HUES48 (cell line): Measurements from ENCODE around the gene STEAP2.

ENCODE experiments used
- H3K27ac ChIP-seq: one replicate; pipeline ENCODE4 v1.7.0; 2013; ENCODE audit warnings: low read depth, low read length, inconsistent platforms
- H3K27me3 ChIP-seq: 2 replicates; pipeline ENCODE4 v1.6.1; 2013; ENCODE audit warnings: mild to moderate bottlenecking, low read length; ENCODE audit not compliant: control insufficient read depth, insufficient read depth
- H3K36me3 ChIP-seq: 2 replicates; pipeline ENCODE4 v1.6.1; 2013; ENCODE audit warnings: low read length; ENCODE audit not compliant: control insufficient read depth, insufficient read depth
- H3K4me1 ChIP-seq: 2 replicates; pipeline ENCODE4 v1.6.1; 2013; ENCODE audit warnings: mild to moderate bottlenecking, low read length; ENCODE audit not compliant: control insufficient read depth, insufficient read depth
- H3K4me3 ChIP-seq: 2 replicates; pipeline ENCODE4 v1.5.1; 2013; ENCODE audit warnings: mild to moderate bottlenecking, low read depth, low read length
- H3K9ac ChIP-seq: 2 replicates; pipeline ENCODE4 v1.6.1; 2013; ENCODE audit warnings: mild to moderate bottlenecking, low read depth, low read length, moderate library complexity
- H3K9me3 ChIP-seq: 2 replicates; pipeline ENCODE4 v1.6.1; 2013; ENCODE audit warnings: low read length; ENCODE audit not compliant: control insufficient read depth, insufficient read depth

Gene STEAP2

DNA sequence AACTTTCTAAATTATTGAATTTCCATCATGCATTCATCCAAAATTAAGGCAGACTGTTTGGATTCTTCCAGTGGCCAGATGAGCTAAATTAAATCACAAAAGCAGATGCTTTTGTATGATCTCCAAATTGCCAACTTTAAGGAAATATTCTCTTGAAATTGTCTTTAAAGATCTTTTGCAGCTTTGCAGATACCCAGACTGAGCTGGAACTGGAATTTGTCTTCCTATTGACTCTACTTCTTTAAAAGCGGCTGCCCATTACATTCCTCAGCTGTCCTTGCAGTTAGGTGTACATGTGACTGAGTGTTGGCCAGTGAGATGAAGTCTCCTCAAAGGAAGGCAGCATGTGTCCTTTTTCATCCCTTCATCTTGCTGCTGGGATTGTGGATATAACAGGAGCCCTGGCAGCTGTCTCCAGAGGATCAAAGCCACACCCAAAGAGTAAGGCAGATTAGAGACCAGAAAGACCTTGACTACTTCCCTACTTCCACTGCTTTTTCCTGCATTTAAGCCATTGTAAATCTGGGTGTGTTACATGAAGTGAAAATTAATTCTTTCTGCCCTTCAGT, 25.3 kb downstream of the STEAP2 start:
- Histone ChIP-seq H3K9ac (no peak overlapping the region), H3K4me3 (no peak overlapping the region), H3K4me1 (no peaks in the 10 kb centered on the region), H3K27me3 (no peaks in the 10 kb centered on the region), H3K36me3 (peaks cover 16% of the 10 kb centered on the region), H3K27ac (no peak overlapping the region), H3K9me3 (no peaks in the 10 kb centered on the region)

DNA sequence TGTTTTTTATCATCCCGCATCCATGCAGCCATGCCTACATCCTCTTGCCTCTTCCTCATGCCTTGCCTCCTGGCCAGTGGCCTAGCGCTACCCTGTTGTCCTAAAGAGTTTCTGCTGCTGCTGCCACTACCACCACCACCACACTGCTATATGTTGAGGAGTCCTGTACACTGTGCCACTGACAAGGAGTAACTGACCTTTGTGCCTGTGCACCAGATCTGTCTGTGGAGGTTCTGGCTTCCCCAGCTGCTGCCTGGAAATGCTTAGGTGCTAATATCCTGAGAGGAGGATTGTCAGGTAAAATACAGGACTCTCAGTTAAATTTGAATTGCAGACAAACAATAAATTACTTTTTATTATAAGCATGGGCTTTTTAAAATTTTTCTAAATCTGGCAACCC, 26.5 kb downstream of the STEAP2 start:
- Histone ChIP-seq H3K4me1 (no peaks in the 10 kb centered on the region), H3K27ac (no peak overlapping the region), H3K4me3 (no peak overlapping the region), H3K9me3 (no peaks in the 10 kb centered on the region), H3K27me3 (no peaks in the 10 kb centered on the region), H3K9ac (no peak overlapping the region), H3K36me3 (0 out of 2 replicates have a peak, but pooled peaks cover 11% of the 10 kb centered on the region)

DNA sequence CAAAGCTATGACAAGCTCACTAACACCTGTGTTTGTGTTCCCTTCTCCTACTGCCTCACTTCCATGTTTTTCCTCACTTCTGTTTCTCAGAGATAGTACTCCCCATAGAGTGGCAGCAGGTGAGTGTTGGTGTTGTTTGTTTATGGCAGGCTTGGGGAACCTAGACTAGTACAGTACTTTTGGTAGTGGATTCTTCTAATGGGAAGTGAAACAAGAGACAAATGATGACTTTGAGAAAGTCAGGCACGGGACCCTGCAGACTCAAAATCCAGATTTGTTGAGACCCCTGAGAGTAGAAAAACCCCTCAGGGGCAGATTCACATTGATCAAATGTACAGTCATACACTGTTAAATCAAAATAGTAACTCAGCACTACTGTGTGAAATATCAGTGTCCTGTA, 27.0 kb downstream of the STEAP2 start:
- no peaks in the 10 kb centered on the region for H3K9me3 ChIP-seq
- 0 out of 2 replicates have a peak, but pooled peaks cover 11% of the 10 kb centered on the region for H3K36me3 ChIP-seq
- H3K27me3 ChIP-seq, result no peaks in the 10 kb centered on the region
- no peak overlapping the region for H3K4me3 ChIP-seq
- no peak overlapping the region for H3K27ac ChIP-seq
- H3K9ac ChIP-seq, result no peak overlapping the region
- H3K4me1 ChIP-seq, result no peaks in the 10 kb centered on the region

DNA sequence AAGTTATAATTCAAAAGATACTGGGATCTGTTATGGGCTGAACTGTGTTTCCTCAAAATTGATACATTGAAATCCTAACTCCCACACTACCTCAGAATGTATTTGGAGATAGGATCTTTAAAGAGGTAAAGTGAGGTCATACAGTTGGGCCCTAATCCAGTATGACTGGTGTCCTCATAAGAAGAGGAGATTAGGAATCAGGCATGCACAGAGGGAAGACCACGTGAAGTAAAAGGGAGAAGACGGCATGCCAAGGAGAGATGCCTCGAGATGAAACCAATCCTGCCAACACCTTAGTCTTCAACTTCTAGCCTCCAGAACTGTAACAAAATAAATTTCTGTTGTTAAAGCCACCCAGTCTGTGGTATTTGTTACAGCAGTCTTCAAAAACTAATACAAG, 27.5 kb downstream of the STEAP2 start:
- Histone ChIP-seq H3K27me3 (peaks cover 3% of the 10 kb centered on the region; the same call in 1 of the 2 replicates), H3K4me3 (no peak overlapping the region), H3K9me3 (no peaks in the 10 kb centered on the region), H3K27ac (no peak overlapping the region), H3K4me1 (no peaks in the 10 kb centered on the region), H3K36me3 (0 out of 2 replicates have a peak, but pooled peaks cover 11% of the 10 kb centered on the region), H3K9ac (no peak overlapping the region)

DNA sequence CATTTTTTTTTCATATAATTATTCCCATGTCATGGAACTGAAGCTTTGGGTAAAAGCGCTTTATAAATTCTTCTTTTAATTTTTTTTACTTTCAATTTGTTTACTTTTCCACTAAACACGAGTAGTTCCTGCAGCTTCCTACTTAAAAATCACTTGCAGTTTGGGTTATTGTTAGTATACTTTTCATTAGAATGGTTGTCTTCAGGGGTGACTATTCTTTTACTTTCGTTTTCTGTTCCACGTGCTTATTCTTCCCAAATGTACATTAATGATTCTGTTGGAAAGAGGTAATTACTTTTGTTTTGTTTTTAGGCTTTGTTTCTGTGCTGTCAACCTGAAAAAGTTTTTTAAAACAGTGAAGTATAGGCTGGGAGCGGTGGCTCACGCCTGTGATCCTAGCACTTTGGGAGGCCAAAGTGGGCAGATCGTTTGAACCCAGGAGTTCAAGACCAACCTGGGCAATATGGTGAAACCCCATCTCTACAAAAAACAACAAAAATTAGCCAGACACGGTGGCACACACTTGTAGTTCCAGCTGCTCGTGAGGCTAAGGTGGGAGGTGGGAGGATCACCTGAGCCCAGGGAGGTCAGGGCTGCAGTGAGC, 28.2 kb downstream of the STEAP2 start:
- no peak overlapping the region for H3K9ac ChIP-seq

DNA sequence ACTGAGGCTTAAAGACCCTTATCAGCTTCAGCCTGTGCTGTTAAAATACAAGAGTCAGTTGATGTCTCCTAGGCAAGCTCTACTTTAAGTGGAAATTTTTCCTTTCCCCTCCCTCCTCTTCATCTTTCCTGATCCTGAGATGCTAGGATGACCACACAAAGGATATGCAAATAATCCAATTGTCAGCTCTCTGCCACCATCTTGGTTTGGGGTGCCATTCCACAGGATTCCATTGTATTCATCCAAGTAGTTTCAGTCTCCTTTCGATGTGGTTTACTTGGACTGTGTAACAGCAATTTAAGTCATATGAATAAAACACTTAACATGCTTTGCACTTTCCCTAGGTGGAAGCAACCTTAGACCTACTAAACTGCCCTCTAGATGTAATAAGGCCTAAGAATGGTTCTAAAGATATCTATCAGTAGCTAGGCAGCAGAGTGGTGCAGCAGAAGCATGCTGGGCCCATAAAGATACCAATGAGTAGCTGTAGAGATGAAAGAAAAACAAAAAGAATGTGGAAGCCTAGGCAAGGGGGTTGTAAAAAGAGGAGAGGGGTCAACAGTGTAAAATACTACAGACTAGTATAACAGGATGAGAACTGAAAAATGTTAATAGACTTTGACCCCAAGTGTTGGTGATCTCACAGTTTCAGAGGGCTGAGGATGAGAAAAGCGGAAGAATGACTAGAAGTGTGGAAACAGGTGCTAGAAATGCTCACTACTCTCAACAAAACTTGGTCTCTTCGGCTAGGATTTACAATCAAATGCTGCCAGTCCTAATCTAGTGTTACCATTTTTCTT, 31.0 kb downstream of the STEAP2 start:
- Histone ChIP-seq H3K9ac (no peak overlapping the region), H3K4me3 (no peak overlapping the region), H3K27ac (no peak overlapping the region)

More for the DNA sequence above, 28.2 kb downstream of the STEAP2 start:
- no peak overlapping the region for H3K4me3 ChIP-seq
- no peaks in the 10 kb centered on the region for H3K9me3 ChIP-seq
- no peak overlapping the region for H3K27ac ChIP-seq
- H3K36me3 ChIP-seq, result 0 out of 2 replicates have a peak, but pooled peaks cover 11% of the 10 kb centered on the region
- H3K27me3 ChIP-seq, result peaks cover 8% of the 10 kb centered on the region; the same call in 1 of the 2 replicates
- no peaks in the 10 kb centered on the region for H3K4me1 ChIP-seq

DNA sequence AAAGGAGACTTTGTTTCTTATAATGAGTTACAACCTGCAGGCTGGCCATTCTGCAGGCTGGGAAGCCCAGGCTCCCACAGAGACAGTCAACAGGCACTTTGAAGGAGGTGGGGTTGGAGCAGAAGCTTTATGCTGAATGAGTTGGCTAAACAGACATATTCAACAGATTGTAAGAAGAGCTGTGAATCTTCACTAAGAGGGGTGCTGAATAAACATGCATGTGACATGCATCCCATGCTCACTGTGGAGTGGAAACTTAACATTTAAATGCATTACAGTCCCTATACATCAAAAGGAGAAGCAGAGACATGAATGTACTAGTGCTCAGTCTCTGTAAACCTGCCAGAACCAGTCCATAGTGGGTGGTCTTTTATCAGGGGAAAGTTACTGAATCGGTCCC, 32.0 kb downstream of the STEAP2 start:
- Histone ChIP-seq H3K9me3 (no peaks in the 10 kb centered on the region), H3K9ac (no peak overlapping the region), H3K4me1 (peaks cover 9% of the 10 kb centered on the region; the same call in 1 of the 2 replicates), H3K27me3 (peaks cover 19% of the 10 kb centered on the region), H3K4me3 (no peak overlapping the region), H3K36me3 (no peaks in the 10 kb centered on the region), H3K27ac (no peak overlapping the region)

More for the DNA sequence above, 31.0 kb downstream of the STEAP2 start:
- peaks cover 19% of the 10 kb centered on the region for H3K27me3 ChIP-seq
- peaks cover 9% of the 10 kb centered on the region; the same call in 1 of the 2 replicates for H3K4me1 ChIP-seq
- H3K36me3 ChIP-seq, result 0 out of 2 replicates have a peak, but pooled peaks cover 4% of the 10 kb centered on the region
- H3K9me3 ChIP-seq, result no peaks in the 10 kb centered on the region

DNA sequence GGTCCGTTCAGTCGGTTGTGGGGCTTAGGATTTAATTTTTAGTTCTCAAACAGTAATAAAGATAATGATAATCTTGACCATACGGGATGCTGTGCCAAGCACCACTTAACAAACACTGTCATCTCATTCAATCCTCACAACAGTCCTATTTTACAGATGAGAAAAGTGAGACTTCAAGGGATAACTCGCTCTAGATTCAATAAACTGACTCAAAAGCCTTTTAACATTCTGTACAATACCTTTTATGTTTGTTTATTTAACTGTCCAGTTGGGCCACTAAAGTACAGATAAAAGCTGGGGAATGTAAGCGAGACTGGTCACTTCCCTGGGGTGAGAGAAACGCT, 33.0 kb downstream of the STEAP2 start:
- Histone ChIP-seq H3K9me3 (no peaks in the 10 kb centered on the region), H3K36me3 (no peaks in the 10 kb centered on the region), H3K27me3 (peaks cover 19% of the 10 kb centered on the region), H3K9ac (no peak overlapping the region), H3K4me3 (peak overlapping the region; percentile 66), H3K27ac (no peak overlapping the region), H3K4me1 (peaks cover 9% of the 10 kb centered on the region; the same call in 1 of the 2 replicates)

DNA sequence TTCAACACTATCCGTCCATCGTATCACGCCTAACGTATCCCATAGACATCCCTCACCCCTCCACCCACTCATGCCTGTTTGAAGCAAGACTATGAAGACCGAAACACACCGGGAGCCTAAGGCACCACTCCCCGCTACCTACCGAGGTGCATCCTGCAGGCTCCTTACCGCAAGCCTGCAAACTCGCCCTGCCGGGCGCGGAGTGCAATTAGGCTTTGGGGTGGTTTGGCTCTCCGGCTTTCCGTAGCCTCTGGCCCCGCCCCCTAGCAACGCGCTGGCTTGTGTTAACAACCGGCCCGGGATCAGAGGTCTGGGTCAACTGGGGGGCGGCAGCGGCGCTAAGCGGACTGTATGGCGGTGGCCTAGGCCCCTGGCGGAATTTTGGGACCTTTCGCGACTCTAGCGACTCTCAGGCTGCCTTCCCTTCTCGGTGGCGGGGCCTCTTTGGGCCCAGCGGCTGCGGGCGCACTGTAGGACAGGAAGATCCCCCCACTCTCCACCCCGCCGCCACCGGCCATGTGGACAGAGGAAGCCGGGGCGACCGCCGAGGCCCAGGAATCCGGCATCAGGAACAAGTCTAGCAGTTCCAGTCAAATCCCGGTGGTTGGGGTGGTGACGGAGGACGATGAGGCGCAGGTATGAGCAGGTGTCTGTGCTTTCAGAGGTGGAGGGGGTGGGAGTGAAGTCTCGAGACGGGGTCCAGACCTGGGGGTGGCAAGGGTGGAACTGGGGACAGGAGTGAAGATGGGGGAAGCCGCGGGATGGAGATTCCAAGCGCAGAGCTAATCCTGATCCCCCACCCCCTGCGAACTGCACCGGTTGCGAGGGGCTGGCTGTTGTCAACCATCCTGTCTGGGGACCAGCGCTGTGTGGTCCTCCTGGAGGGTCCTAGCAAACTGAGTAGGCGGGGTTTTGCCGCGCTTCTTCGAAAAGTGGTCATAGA, 33.6 kb downstream of the STEAP2 start, which contains the start of gene CFAP69:
Gene CFAP69, plus strand, starts transcription at position 266 of the 943 bp plus-strand sequence. Its CDS starts 251 bp downstream, at position 517.
- H3K27ac ChIP-seq, result peak within 1 kb of the TSS; percentile 44
- no peak within 1 kb of the TSS; the same call in 1 of the 2 replicates for H3K9ac ChIP-seq
- peak within 1 kb of the TSS; percentile 66 for H3K4me3 ChIP-seq
- H3K27me3 ChIP-seq, result peaks cover 19% of the 10 kb centered on the region
- no peaks in the 10 kb centered on the region for H3K9me3 ChIP-seq
- H3K4me1 ChIP-seq, result peaks cover 9% of the 10 kb centered on the region; the same call in 1 of the 2 replicates
- no peaks in the 10 kb centered on the region for H3K36me3 ChIP-seq

DNA sequence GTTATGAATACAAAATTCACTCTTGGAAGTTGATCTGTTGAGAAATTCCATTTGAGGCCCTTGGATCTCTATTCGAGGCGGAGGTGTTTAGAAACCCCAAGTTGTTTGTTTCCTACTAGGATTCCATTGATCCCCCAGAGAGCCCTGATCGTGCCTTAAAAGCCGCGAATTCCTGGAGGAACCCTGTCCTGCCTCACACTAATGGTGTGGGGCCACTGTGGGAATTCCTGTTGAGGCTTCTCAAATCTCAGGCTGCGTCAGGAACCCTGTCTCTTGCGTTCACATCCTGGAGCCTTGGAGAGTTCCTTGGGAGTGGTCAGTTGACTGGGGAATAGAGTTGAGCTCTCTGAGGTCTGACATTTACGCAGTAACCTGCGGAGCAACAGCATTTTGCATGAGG, 34.6 kb downstream of the STEAP2 start:
- H3K9ac ChIP-seq, result no peak overlapping the region

More for the DNA sequence above, 34.6 kb downstream of the STEAP2 start:
- no peaks in the 10 kb centered on the region for H3K36me3 ChIP-seq
- peak overlapping the region; percentile 1 for H3K27ac ChIP-seq
- no peaks in the 10 kb centered on the region for H3K9me3 ChIP-seq
- H3K4me3 ChIP-seq, result peak overlapping the region; percentile 66
- H3K27me3 ChIP-seq, result peaks cover 19% of the 10 kb centered on the region
- peaks cover 17% of the 10 kb centered on the region; the same call in 1 of the 2 replicates for H3K4me1 ChIP-seq
